Measurements from ENCODE around the gene CBLL1. TPM values are rescaled to one million over a fixed set of nuclear protein-coding genes. Genes with fewer than 3 reads are reported as not detected.

The CBLL1 gene
- total RNA-seq, 1 experiment from 2014 or later: 10.7 TPM

DNA sequence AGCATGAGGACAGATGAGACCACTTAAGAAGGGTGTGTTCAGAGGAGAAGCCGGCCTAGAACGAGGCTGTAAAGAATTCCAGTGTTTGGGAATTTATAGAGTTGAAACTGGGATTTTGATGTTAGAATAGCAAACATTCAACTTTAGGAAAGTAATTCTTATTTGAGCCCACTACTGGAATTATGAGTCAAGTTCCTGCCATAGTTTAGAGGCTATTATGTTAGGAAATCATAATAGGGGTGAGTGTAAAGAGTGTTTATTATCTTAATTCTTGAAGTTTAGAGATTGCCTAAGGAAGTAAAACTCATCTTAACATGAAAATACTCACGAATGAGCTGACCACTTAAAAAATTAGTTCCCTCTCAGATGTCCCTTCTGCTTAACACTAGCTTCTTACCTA, 2.1 kb downstream of the CBLL1 start:
- ChIA-PET POLR2A (ENCODE audit: unreplicated experiment) (no interaction called here), CTCF (interaction anchor here (1.8 kb wide), 1 partner anchor 129 kb away, joined by 6 read pairs; no protein-coding TSS in a partner anchor)
- Histone ChIP-seq H4K20me1 (ENCODE audit: low read length) (peaks cover 43% of the 10 kb centered on the region), H3K9me2 (replicated peaks; ENCODE audit: low read length) (no peaks in the 10 kb centered on the region), H3K9ac (ENCODE audit: low read length) (0 out of 2 replicates have a peak overlapping the region, but pooled peaks have one; percentile 94), H3K79me2 (ENCODE audit: low read length) (peaks cover 68% of the 10 kb centered on the region), H3K36me3 (ENCODE audit: low read depth, low read length) (peaks cover 12% of the 10 kb centered on the region), H3K9me3 (ENCODE audit: low read length) (no peaks in the 10 kb centered on the region), H3K27ac (ENCODE audit: low read length) (no peak overlapping the region), H3K27me3 (ENCODE audit: low read length) (no peaks in the 10 kb centered on the region), H3K4me1 (ENCODE audit: insufficient read depth, low read length) (peaks cover 26% of the 10 kb centered on the region), H3F3A (ENCODE audit: low read length, unreplicated experiment) (no peaks in the 10 kb centered on the region), H2AFZ (ENCODE audit: low read length) (no peak overlapping the region), H3K4me2 (ENCODE audit: low read length) (peak overlapping the region; percentile 99), H3K4me3 (ENCODE audit: low read length) (peak overlapping the region; percentile 98)
- TF ChIP-seq EZH2phosphoT487 (IDR thresholded peaks at IDR 0.05; ENCODE audit: borderline replicate concordance, low read length) (no peak), CTCF (conservative IDR thresholded peaks at IDR 0.05; ENCODE audit: low read depth, low read length) (no peak), EZH2 (IDR thresholded peaks at IDR 0.05; ENCODE audit: low read length, unreplicated experiment) (no peak)
- intact Hi-C loops (cut with micrococcal nuclease): loop anchor here (10.0 kb wide), 1 partner anchor 259 kb away; the partner anchor contains the start of gene LAMB1
- no TSS peak for BruUV-seq (replicated peaks)
- DNase-seq: no peak
- ATAC-seq: no peak

GRCh38 chr7:107751113-107751512, 7.2 kb downstream of the CBLL1 start:
- no peak overlapping the region for H3K4me3 ChIP-seq (ENCODE audit: low read length)
- no peak overlapping the region for H3K4me2 ChIP-seq (ENCODE audit: low read length)
- no peak for TF ChIP-seq CTCF (conservative IDR thresholded peaks at IDR 0.05; ENCODE audit: low read depth, low read length)
- no peaks in the 10 kb centered on the region for H3K9me2 ChIP-seq (replicated peaks; ENCODE audit: low read length)
- no peak overlapping the region for H2AFZ ChIP-seq (ENCODE audit: low read length)
- intact Hi-C loops (cut with micrococcal nuclease): no loop called here
- no peak overlapping the region for H3K27ac ChIP-seq (ENCODE audit: low read length)
- CTCF ChIA-PET: no interaction called here
- ATAC-seq (no peak), DNase-seq (no peak)
- H3K4me1 ChIP-seq (ENCODE audit: insufficient read depth, low read length): peaks cover 6% of the 10 kb centered on the region
- POLR2A ChIA-PET (ENCODE audit: unreplicated experiment): no interaction called here
- peaks cover 34% of the 10 kb centered on the region for H3K36me3 ChIP-seq (ENCODE audit: low read depth, low read length)
- H3K79me2 ChIP-seq (ENCODE audit: low read length): peaks cover 52% of the 10 kb centered on the region
- H3K9me3 ChIP-seq (ENCODE audit: low read length): no peaks in the 10 kb centered on the region
- H3K27me3 ChIP-seq (ENCODE audit: low read length): no peaks in the 10 kb centered on the region
- no peak overlapping the region for H3K9ac ChIP-seq (ENCODE audit: low read length)
- no TSS peak for BruUV-seq (replicated peaks)
- peaks cover 27% of the 10 kb centered on the region for H4K20me1 ChIP-seq (ENCODE audit: low read length)
- no peaks in the 10 kb centered on the region for H3F3A ChIP-seq (ENCODE audit: low read length, unreplicated experiment)

- TF ChIP-seq EZH2phosphoT487 (IDR thresholded peaks at IDR 0.05; ENCODE audit: borderline replicate concordance, low read length): no peak
- TF ChIP-seq CTCF (conservative IDR thresholded peaks at IDR 0.05; ENCODE audit: low read depth, low read length): peak; percentile 52
- no peak for TF ChIP-seq EZH2 (IDR thresholded peaks at IDR 0.05; ENCODE audit: low read length, unreplicated experiment)
- no peak overlapping the region for H3K9ac ChIP-seq (ENCODE audit: low read length)
- H3K4me2 ChIP-seq (ENCODE audit: low read length): no peak overlapping the region
- H3K9me3 ChIP-seq (ENCODE audit: low read length): no peaks in the 10 kb centered on the region
- H3F3A ChIP-seq (ENCODE audit: low read length, unreplicated experiment): no peaks in the 10 kb centered on the region
- no peaks in the 10 kb centered on the region for H4K20me1 ChIP-seq (ENCODE audit: low read length)
- BruUV-seq (replicated peaks): no TSS peak
- H3K4me1 ChIP-seq (ENCODE audit: insufficient read depth, low read length): no peaks in the 10 kb centered on the region
- ChIA-PET POLR2A (ENCODE audit: unreplicated experiment) (no interaction called here), CTCF (no interaction called here)
- H3K4me3 ChIP-seq (ENCODE audit: low read length): no peak overlapping the region
- H3K9me2 ChIP-seq (replicated peaks; ENCODE audit: low read length): no peaks in the 10 kb centered on the region
- no peaks in the 10 kb centered on the region for H3K27me3 ChIP-seq (ENCODE audit: low read length)
- H3K27ac ChIP-seq (ENCODE audit: low read length): no peak overlapping the region
- no peak overlapping the region for H2AFZ ChIP-seq (ENCODE audit: low read length)
- DNase-seq (peak; percentile 13), ATAC-seq (no peak)
- H3K36me3 ChIP-seq (ENCODE audit: low read depth, low read length): peaks cover 57% of the 10 kb centered on the region
- intact Hi-C loops (cut with micrococcal nuclease): no loop called here
- H3K79me2 ChIP-seq (ENCODE audit: low read length): peaks cover 17% of the 10 kb centered on the region; the same call in 1 of the 2 replicates
Observed at GRCh38 chr7:107754642-107755041, 10.7 kb downstream of the CBLL1 start.
